ENCODE results near the gene KRTAP12-1. TPM values are rescaled to one million over a fixed set of nuclear protein-coding genes. Genes with fewer than 3 reads are reported as not detected.

Gene KRTAP12-1
- polyA plus RNA-seq, 3 donors: not detected

GRCh38 chr21:44657635-44658540, 24.1 kb downstream of the KRTAP12-1 start, which contains the start of gene KRTAP12-3:
TSS of gene KRTAP12-3 (plus strand) at chr21:44657932. CDS start at chr21:44657980, 48 bp downstream.
- Histone ChIP-seq H3K9me3 (replicated peaks in 1 of 2; ENCODE audit: control insufficient read depth in 1 of 2, insufficient read depth in 1 of 2, low read length in 2 of 2) (peaks cover 16 to 51% of the 10 kb centered on the region in 2 donors), H3K36me3 (replicated peaks in 1 of 2; ENCODE audit: control insufficient read depth in 1 of 2, insufficient read depth in 2 of 2, low read length in 2 of 2) (no peaks in the 10 kb centered on the region), H2AFZ (ENCODE audit: insufficient read depth, low read depth, low read length, poor library complexity, severe bottlenecking) (no peak within 1 kb of the TSS), H3K9ac (ENCODE audit: insufficient read depth, low read length, poor library complexity, severe bottlenecking) (no peak within 1 kb of the TSS), H3K4me1 (ENCODE audit: control insufficient read depth in 1 of 2, insufficient read depth in 2 of 2, low read length in 2 of 2) (no peaks in the 10 kb centered on the region), H3K79me2 (ENCODE audit: insufficient read depth, low read length) (no peaks in the 10 kb centered on the region), H3K27ac (ENCODE audit: low read depth in 1 of 2, low read length in 2 of 2) (no peak within 1 kb of the TSS), H3K4me2 (replicated peaks; ENCODE audit: extremely low read depth, low read length, poor library complexity, severe bottlenecking) (no peak within 1 kb of the TSS), H3K27me3 (ENCODE audit: control insufficient read depth in 2 of 2, insufficient read depth in 2 of 2, low read length in 2 of 2) (no peaks in the 10 kb centered on the region), H3K4me3 (replicated peaks in 1 of 3; ENCODE audit: low read depth in 2 of 3, low read length in 3 of 3) (no peak within 1 kb of the TSS), H4K20me1 (ENCODE audit: insufficient read depth, low read length) (no peaks in the 10 kb centered on the region)
- peaks cover 27 to 59% (median 45%) of the 10 kb centered on the region in 7 donors for H3K9me3 Mint-ChIP-seq
- 76% methylated on average over 21 of the region's 26 CpGs for WGBS (ENCODE audit: insufficient coverage)
- no peaks in the 10 kb centered on the region for H3K36me3 Mint-ChIP-seq
- peak within 1 kb of the TSS in 2 of 7 donors; percentile 47 to 52 for H3K27ac Mint-ChIP-seq
- intact Hi-C loops (cut with micrococcal nuclease): no loop called here
- peaks cover 8 to 12% (median 10%) of the 10 kb centered on the region in 3 donors for H3K27me3 Mint-ChIP-seq (ENCODE audit: low read depth in 3 of 3)
- H3K4me1 Mint-ChIP-seq: no peaks in the 10 kb centered on the region
- no peak for DNase-seq
- no peak within 1 kb of the TSS for H3K4me3 Mint-ChIP-seq
- no peak for TF ChIP-seq CTCF (IDR thresholded peaks at IDR 0.05)

GRCh38 chr21:44656868-44657267, 25.1 kb downstream of the KRTAP12-1 start:
- Histone ChIP-seq H3K4me1 (ENCODE audit: control insufficient read depth in 1 of 2, insufficient read depth in 2 of 2, low read length in 2 of 2) (no peaks in the 10 kb centered on the region), H4K20me1 (ENCODE audit: insufficient read depth, low read length) (no peaks in the 10 kb centered on the region), H3K27ac (ENCODE audit: low read depth in 1 of 2, low read length in 2 of 2) (no peak overlapping the region), H2AFZ (ENCODE audit: insufficient read depth, low read depth, low read length, poor library complexity, severe bottlenecking) (no peak overlapping the region), H3K9me3 (replicated peaks in 1 of 2; ENCODE audit: control insufficient read depth in 1 of 2, insufficient read depth in 1 of 2, low read length in 2 of 2) (peaks cover 16 to 51% of the 10 kb centered on the region in 2 donors), H3K9ac (ENCODE audit: insufficient read depth, low read length, poor library complexity, severe bottlenecking) (no peak overlapping the region), H3K4me3 (replicated peaks in 1 of 3; ENCODE audit: low read depth in 2 of 3, low read length in 3 of 3) (no peak overlapping the region), H3K79me2 (ENCODE audit: insufficient read depth, low read length) (no peaks in the 10 kb centered on the region), H3K27me3 (ENCODE audit: control insufficient read depth in 2 of 2, insufficient read depth in 2 of 2, low read length in 2 of 2) (no peaks in the 10 kb centered on the region), H3K4me2 (replicated peaks; ENCODE audit: extremely low read depth, low read length, poor library complexity, severe bottlenecking) (no peak overlapping the region), H3K36me3 (replicated peaks in 1 of 2; ENCODE audit: control insufficient read depth in 1 of 2, insufficient read depth in 2 of 2, low read length in 2 of 2) (no peaks in the 10 kb centered on the region)
- Mint-ChIP-seq H3K4me1 (no peaks in the 10 kb centered on the region), H3K27me3 (ENCODE audit: low read depth in 3 of 3) (peaks cover 7 to 12% (median 10%) of the 10 kb centered on the region in 3 donors), H3K36me3 (no peaks in the 10 kb centered on the region), H3K27ac (no peak overlapping the region), H3K4me3 (no peak overlapping the region), H3K9me3 (peaks cover 27 to 61% (median 51%) of the 10 kb centered on the region in 7 donors)
- no peak for TF ChIP-seq CTCF (IDR thresholded peaks at IDR 0.05)
- 80% methylated on average over 1 of the region's 1 CpG for WGBS (ENCODE audit: insufficient coverage)
- no peak for DNase-seq
- intact Hi-C loops (cut with micrococcal nuclease): no loop called here

Measured in CD14-positive monocyte (primary cell).